Measurements from ENCODE around the gene MAST4.

- TF ChIP-seq, protein P1, sequence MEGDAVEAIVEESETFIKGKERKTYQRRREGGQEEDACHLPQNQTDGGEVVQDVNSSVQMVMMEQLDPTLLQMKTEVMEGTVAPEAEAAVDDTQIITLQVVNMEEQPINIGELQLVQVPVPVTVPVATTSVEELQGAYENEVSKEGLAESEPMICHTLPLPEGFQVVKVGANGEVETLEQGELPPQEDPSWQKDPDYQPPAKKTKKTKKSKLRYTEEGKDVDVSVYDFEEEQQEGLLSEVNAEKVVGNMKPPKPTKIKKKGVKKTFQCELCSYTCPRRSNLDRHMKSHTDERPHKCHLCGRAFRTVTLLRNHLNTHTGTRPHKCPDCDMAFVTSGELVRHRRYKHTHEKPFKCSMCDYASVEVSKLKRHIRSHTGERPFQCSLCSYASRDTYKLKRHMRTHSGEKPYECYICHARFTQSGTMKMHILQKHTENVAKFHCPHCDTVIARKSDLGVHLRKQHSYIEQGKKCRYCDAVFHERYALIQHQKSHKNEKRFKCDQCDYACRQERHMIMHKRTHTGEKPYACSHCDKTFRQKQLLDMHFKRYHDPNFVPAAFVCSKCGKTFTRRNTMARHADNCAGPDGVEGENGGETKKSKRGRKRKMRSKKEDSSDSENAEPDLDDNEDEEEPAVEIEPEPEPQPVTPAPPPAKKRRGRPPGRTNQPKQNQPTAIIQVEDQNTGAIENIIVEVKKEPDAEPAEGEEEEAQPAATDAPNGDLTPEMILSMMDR (IDR thresholded peaks at IDR 0.05; ENCODE audit: insufficient read depth, low read depth, low read length): no peak
- no peak for TF ChIP-seq EZH2 (IDR thresholded peaks at IDR 0.05; ENCODE audit: insufficient read depth, low read length)
These were observed 319.3 kb downstream of the MAST4 start for GRCh38 chr5:66915531-66915930.
